DMS153 treated with DMSO at 0.1 percent for 48 hours (cell line): Measurements from ENCODE around the gene SYCE1.
"Not testable (repeated sequence)": the region's sequence is repeated elsewhere in the genome, so short reads cannot be mapped to it uniquely, and the experiment has no call there.

Experiments used
- DNase-seq: peaks from one replicate; lab custom pipeline; 2025; ENCODE audit not compliant: unreplicated experiment; lab: John Stamatoyannopoulos, UW

SYCE1 gene

DNA sequence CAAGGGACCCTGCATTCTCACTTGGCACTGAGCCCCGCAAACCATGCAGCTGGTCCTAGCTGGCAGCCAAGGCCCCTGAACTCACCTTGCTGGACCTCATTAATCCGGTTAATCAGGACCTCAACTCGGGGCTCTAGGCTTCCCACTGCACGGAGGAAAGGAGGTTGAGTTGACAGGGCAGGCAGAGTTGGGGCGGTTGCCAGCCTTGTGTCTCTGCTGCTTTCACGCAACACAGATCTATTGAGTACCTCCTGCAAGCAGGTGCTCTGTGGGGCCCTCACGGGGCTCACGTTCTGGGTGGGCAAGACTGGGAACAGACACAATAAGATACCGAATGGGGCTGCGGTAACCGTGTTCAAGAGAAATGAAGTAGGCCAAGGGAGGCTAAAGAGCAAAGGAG, 6.2 kb downstream of the SYCE1 start:
- DNase-seq, result no peak

DNA sequence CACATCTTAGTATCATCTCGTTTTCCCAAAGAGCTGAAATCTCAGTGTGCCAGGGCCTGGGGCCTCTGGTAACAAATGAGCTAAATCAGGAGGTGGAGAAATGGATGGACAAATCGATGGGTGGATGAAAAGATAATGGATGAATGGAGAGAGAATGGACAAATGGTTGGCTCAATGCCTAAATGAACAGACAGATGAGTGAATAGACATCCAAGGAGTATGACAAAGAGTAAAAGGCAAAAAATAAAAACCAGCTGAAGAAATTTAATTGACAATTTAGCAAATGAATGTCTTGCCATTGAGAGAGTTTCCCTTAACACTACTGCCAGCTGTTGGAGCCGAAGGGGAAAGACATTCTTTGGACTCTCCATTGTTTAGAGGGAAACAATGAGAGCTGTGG, 8.0 kb downstream of the SYCE1 start:
- no peak for DNase-seq

- DNase-seq, result no peak
These were observed 9.9 kb downstream of the SYCE1 start for GRCh38 chr10:133555521-133555920.

- no peak for DNase-seq
These were observed 10.8 kb downstream of the SYCE1 start for GRCh38 chr10:133554600-133554999.

GRCh38 chr10:133544506-133544905, 20.9 kb downstream of the SYCE1 start:
- no peak for DNase-seq

DNA sequence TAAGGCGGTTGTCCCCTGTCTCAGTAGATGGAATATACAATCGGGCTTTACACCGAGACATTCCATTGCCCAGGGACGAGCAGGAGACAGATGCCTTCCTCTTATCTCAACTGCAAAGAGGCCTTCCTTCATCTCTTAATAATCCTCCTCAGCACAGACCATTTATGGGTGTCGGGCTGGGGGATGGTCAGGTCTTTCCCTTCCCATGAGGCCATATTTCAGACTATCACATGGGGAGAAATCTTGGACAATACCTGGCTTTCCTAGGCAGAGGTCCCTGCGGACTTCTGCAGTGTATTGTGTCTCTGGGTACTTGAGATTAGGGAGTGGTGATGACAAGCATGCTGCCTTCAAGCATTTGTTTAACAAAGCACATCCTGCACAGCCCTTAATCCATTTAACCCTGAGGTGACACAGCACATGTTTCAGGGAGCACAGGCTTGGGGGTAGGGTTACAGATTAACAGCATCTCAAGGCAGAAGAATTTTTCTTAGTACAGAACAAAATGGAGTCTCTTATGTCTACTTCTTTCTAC, 23.9 kb downstream of the SYCE1 start:
- DNase-seq, result not testable (repeated sequence)

GRCh38 chr10:133537546-133538545, 27.5 kb downstream of the SYCE1 start:
- no peak for DNase-seq

- no peak for DNase-seq
These were observed 29.2 kb downstream of the SYCE1 start for GRCh38 chr10:133536198-133536597.

GRCh38 chr10:133534417-133534816, 31.0 kb downstream of the SYCE1 start:
- no peak for DNase-seq

DNA sequence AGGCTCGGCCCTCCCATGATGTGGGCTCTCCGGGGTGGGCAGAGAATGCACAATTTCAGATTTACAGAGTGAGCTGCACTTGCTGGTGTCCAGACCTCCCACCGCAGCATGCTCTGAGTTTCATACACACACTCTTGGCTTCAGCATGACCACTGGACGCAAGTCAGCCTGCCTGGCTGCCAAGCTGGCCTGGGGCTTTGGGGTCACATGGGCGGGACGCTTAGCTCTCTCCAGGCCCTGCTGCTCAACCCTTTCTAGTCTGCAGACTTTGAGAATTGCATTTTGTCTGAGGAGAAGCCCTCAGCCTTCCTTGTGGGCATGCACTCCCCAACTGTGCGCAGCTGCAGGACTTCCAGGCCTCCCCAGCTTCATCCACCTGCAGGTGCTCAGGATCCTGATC, 32.5 kb downstream of the SYCE1 start:
- DNase-seq, result no peak

- no peak for DNase-seq
These were observed 34.9 kb downstream of the SYCE1 start for GRCh38 chr10:133530506-133530905.

DNA sequence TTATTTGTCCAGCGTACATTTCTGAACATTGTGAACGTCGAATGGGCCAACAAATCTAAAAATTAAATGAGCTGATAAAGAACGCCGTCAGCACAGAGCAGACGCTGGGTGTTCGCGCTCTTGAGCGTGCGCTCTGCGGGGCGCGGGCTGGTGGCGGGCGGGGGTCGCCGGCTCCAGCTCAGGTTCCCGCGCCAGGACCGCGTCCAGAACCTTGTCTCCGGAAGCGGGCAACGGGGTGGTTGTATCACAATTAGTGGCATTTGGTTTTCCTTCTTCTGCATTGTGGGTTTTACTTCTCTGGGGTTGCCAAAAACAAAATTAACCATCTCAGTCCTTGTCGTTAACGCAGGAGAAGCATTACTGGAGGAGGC, 35.8 kb downstream of the SYCE1 start:
- no peak for DNase-seq

DNA sequence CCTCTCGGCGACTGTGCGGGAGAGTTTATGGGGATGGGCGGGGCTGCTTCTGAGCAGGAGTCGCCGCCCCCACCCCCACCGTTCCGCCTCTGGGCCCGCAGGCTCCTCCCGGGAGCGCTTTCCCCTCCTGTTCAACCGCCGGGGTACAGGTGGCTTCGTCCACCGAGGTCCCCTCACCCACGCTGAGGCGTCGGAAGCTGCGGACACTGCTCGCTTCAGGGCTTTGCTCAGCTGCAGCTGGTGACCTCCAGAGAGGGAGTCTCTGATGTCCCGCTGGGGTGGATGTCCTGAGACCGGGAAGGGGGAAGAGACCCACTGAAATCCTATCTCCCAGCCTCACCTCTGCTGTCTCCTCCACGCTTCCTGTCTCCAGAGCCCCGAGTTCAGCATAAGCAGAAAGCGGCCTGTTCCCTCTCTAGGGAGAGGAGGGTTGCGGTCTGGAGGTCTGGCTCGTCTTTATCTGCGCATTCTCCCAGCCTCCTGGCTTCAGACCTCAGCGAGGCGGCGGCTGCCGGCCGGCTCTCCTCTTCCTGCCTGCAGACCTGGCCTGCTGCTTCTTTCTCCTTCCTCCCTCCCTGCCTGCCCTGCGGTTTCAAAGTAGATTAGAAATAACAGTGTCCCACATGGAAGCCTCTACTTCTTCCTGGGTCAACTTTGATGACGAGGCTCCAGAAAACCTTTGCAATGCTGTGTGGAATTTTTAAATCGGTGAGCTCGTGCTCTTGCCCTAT, 36.4 kb downstream of the SYCE1 start:
- DNase-seq, result peak; percentile 65

- peak; percentile 15 for DNase-seq
These were observed 37.0 kb downstream of the SYCE1 start for GRCh38 chr10:133528296-133528844.

DNA sequence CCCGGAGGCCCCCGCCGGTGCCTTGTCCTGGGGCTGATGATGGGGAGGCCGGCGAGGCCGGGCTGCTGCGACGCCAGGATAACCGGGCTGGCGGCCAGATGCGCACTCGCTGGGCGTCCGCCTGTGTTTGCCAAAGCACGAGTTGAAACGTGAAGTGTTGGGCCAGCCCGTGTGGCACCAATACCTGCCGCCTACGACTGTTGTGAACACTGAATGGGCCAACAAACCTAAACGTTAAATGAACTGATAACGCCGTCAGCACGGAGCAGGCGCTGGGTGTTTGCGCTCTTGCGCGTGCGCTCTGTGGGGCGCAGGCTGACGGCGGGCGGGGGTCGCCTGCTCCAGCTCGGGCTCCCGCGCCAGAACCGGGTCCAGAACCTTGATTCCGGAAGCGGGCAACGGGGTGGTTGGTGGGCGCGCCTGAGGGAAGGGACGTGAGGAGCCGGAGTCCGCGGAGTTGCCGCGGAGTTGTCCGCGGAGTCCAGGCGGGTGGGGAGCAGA, 37.6 kb downstream of the SYCE1 start:
- peak; percentile 59 for DNase-seq

DNA sequence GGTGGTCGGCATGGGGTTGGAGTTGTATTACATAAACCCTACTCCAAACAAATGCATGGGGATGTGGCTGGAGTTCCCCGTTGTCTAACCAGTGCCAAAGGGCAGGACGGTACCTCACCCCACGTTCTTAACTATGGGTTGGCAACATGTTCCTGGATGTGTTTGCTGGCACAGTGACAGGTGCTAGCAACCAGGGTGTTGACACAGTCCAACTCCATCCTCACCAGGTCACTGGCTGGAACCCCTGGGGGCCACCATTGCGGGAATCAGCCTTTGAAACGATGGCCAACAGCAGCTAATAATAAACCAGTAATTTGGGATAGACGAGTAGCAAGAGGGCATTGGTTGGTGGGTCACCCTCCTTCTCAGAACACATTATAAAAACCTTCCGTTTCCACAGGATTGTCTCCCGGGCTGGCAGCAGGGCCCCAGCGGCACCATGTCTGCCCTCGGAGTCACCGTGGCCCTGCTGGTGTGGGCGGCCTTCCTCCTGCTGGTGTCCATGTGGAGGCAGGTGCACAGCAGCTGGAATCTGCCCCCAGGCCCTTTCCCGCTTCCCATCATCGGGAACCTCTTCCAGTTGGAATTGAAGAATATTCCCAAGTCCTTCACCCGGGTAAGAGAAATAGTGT, 38.3 kb downstream of the SYCE1 start, which contains the start of gene CYP2E1:
Gene CYP2E1 (plus strand): TSS at position 407 of the 632 bp plus-strand sequence. CDS start 33 bp downstream, at position 440.
- DNase-seq, result no peak

DNA sequence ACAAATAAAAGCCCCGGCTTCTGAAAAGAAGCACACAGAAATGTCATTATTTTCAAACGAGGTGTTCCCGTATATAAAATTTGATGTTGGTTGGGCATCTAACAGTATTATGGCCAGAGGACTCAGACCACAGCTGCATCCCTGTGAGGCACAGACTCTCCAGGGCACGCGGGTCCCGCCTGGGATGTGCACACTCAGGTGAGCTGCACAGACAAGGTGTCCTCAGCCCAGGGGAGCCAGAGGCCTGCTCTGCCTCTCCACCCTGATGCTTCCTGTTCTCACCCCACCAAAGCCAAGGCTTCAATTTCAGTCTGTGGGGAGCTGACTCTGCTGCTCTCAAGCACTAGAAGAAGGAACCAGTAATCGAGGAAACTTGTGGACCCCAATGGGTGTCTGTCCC, 39.9 kb downstream of the SYCE1 start:
- DNase-seq, result no peak

DNA sequence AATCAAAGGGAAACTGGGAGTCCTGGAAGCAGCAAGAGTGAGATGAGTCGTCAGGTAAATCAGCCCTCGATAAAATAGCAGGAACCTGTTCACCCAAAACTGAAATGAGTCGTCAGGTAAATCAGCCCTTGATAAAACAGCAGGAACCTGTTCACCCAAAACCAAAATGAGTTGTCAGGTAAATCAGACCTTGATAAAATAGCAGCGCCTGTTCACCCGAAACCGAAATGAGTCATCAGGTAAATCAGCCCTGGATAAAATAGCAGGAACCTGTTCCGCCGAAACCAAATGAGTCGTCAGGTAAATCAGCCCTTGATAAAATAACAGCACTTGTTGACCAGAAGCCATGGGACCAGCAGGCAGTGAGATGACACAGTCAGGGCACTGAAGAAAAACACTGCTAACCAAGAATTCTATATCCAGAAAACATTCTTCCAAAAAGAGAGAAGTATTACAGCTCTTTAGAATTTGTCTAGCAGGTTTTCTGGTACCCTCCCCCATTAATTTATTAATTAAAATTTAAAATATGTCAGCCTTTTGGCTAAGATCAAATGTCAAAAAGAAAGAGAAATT, 41.7 kb downstream of the SYCE1 start:
- DNase-seq, result no peak

DNA sequence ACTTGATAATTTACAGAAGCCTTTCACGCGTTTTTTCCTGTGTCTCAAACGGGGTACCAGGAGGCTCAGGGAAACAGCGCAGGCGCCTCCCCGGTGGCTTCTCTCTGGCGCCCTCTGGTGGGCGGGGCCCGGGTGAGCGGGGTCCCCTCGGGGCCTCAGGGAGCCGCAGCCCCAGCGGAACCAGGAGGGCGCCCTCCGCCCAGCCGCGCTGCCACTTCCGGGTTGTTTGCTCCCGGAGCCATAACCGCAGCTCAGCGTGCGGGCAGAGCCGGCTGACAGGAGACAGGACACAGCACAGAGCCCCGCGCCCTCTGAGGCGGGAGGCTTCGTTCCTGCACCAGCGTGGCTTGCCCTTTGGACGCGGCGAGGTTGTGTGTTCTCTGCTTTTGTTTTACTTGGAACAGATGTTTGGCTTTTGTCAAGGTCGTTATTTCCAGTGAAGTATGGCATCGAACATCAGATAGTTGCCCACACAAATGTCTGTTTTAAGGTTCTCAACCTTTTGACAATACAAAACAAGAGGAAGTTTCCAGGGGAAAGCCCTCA, 45.1 kb downstream of the SYCE1 start:
- peak; percentile 37 for DNase-seq

DNA sequence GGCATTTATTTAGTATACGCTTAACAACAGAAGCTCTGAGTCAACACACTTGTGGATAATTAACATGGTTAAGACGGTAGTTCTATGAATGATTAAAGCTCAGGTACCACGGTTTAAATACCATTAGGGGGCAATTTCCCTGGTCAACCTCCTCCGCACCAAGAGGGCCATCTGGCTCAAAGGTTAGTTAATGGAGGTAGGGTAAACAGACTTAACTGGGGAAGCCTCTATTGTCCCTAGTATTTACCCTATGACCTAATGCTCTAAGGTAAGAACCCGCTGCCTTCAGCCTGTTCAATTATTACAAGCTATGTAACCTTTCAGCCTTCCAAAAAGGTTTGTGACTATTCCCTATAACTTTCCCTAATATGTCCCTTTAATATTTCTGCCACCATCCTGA, 46.9 kb downstream of the SYCE1 start:
- DNase-seq, result peak; percentile 69
